OCI-LY7 (cell line): Measurements from ENCODE around the gene C2CD3.

Experiments used
- CTCF ChIP-seq: fragments of 200-600 bp; sonication (generic); conservative IDR thresholded peaks from 2 replicates; pipeline ENCODE4 v1.5.1; 2014; ENCODE audit warnings: mild to moderate bottlenecking, antibody characterized with exemption, low read length, moderate library complexity, mixed read lengths
- EZH2phosphoT487 ChIP-seq: fragments of 200-600 bp; sonication (generic); IDR thresholded peaks from 2 replicates; pipeline ENCODE4 v1.6.1; 2018; ENCODE audit warnings: low read depth, borderline replicate concordance, mild to moderate bottlenecking, mixed run types, antibody characterized with exemption, low read length, moderate library complexity, mixed read lengths

GRCh38 chr11:73968356-73968966 is 202.3 kb downstream of the C2CD3 start:
- no peak for TF ChIP-seq CTCF
- no peak for TF ChIP-seq EZH2phosphoT487
